Adrenal gland (tissue), 12 donors: ENCODE results near the gene C11orf58. TPM values are rescaled to one million over a fixed set of nuclear protein-coding genes. Genes with fewer than 3 reads are reported as not detected.

Experiments
- DNase-seq, 7 donors: peaks; one replicate each; pipeline ENCODE4 v3.0.0-alpha.2; 2019 to 2020
- H3K27ac ChIP-seq, 5 donors: fragments of 200-600 bp; sonication (generic) in 4 of 5; 1 replicate in 3 of 5; 2 replicates in 2 of 5; pipeline versions ENCODE4 v1.5.1 to v1.8.0; 2016 to 2020; ENCODE audit warnings: mild to moderate bottlenecking in 1 of 5
- H3K27me3 ChIP-seq: fragments of 200-600 bp; 2 replicates; pipeline ENCODE4 v1.8.0; 2021
- H3K36me3 ChIP-seq, 2 donors: fragments of 200-600 bp; replicated peaks in 1 of 2; 1 replicate in 1 of 2; 2 replicates in 1 of 2; pipeline versions ENCODE4 v1.5.1 to v1.8.0; 2018 to 2022
- H3K4me1 ChIP-seq, 2 donors: fragments of 200-600 bp; replicated peaks in 1 of 2; 1 replicate in 1 of 2; 2 replicates in 1 of 2; pipeline versions ENCODE4 v1.5.1 to v1.8.0; 2018 to 2021
- H3K4me3 ChIP-seq, 4 donors: fragments of 200-600 bp; sonication (generic) in 3 of 4; one replicate each; pipeline ENCODE4 v1.5.1; 2016 to 2018
- H3K9me3 ChIP-seq, 3 donors: fragments of 200-600 bp; sonication (generic) in 1 of 3; replicated peaks in 1 of 3; 1 replicate in 2 of 3; 2 replicates in 1 of 3; pipeline versions ENCODE4 v1.5.1 to v1.8.0; 2016 to 2021
- CTCF ChIP-seq, 6 experiments: fragments of 450-650 bp in 4 of 6; fragments of 200-600 bp in 2 of 6; sonication (generic) in 1 of 6; IDR thresholded peaks; 1 replicate in 5 of 6; 2 replicates in 1 of 6; pipeline versions ENCODE4 v1.5.1 to v1.8.0; 2016 to 2021; ENCODE audit warnings: antibody characterized with exemption in 6 of 6, mild to moderate bottlenecking in 2 of 6, moderate library complexity in 1 of 6
- POLR2A ChIP-seq, 2 donors: fragments of 450-650 bp; IDR thresholded peaks; one replicate each; pipeline ENCODE4 v1.6.1; 2017; ENCODE audit warnings: antibody characterized with exemption in 2 of 2, mild to moderate bottlenecking in 2 of 2, moderate library complexity in 1 of 2
- WGBS, 4 donors: extraction: QIAGEN DNeasy Blood & Tissue Kit in 2 of 4; methylation state at CpG; one replicate each; pipeline versions ENCODE4 v1.1.5 to v1.1.7; 2013 to 2017; 5-methylcytosine and 5-hydroxymethylcytosine counted together
- intact Hi-C, 2 donors: fragments of 100-400 bp; cut with DNase I; formaldehyde crosslinking; loops; one replicate each; pipeline versions ENCODE4 v1.14.1 to v1.15.0; 2022 to 2023
- polyA plus RNA-seq, 3 donors: library from polyadenylated mRNA; stranded (reverse); fragments of 200-250 nt in 2 of 3; fragments of 350-450 nt in 1 of 3; fragmentation: Illumina TruSeq in 1 of 3; extraction: RNeasy Lipid Tissue Mini Kit (QIAGEN cat#74804) in 1 of 3; gene quantifications; one replicate each; pipeline ENCODE4 v1.2.3, GENCODE V29; 2013 to 2014
- total RNA-seq, 9 donors: library from RNA; depleted of rRNA in 4 of 9; stranded (reverse); fragments of >200 nt in 4 of 9; fragments of 120-200 nt in 1 of 9; fragmentation: NEBNext Ultra II Directional in 1 of 9; extraction: Animal tissue kit (Norgen Biotek cat#: 25700) in 1 of 9; gene quantifications; one replicate each; pipeline versions ENCODE4 v1.1.0 to v1.2.4, GENCODE V29; 2013 to 2023
- donor health status: healthy with polysubstance abuse.
- donor health status: Bipolar disorder and iron deficiency.
- donor health status: DM: yes; HTN: yes; CAD: no.
- donor health status: DM: no; HTN: no; CAD: no.
- donor health status: DM: no; HTN: no; CAD: no.
- donor health status: DM: yes; HTN: yes; CAD: no.

The C11orf58 gene
- total and polyA plus RNA-seq, 12 donors: 63.7 to 297 (median 125) TPM

- H3K27me3 ChIP-seq: no peaks in the 10 kb centered on the region
- H3K36me3 ChIP-seq: no peaks in the 10 kb centered on the region
- no peak for DNase-seq
- intact Hi-C loops: no loop called here
- no peak overlapping the region for H3K27ac ChIP-seq
- H3K4me1 ChIP-seq: peaks cover 4 to 10% of the 10 kb centered on the region in 2 donors
- TF ChIP-seq POLR2A (IDR thresholded peaks at IDR 0.05) (no peak), CTCF (IDR thresholded peaks at IDR 0.05) (no peak)
- 88 to 96% (median 91%) methylated on average over 3 of the region's 3 CpGs for WGBS, 4 donors
- H3K4me3 ChIP-seq: no peak overlapping the region
- no peaks in the 10 kb centered on the region for H3K9me3 ChIP-seq
These were observed 55.1 kb downstream of the C11orf58 start for GRCh38 chr11:16793511-16793910.

- Histone ChIP-seq H3K36me3 (no peaks in the 10 kb centered on the region), H3K4me1 (peaks cover 4 to 9% of the 10 kb centered on the region in 2 donors), H3K27me3 (no peaks in the 10 kb centered on the region), H3K9me3 (no peaks in the 10 kb centered on the region), H3K27ac (peak overlapping the region in 1 of 5 donors; percentile 46), H3K4me3 (no peak overlapping the region)
- 89 to 93% (median 91%) methylated on average over 17 of the region's 17 CpGs for WGBS, 4 donors
- DNase-seq: no peak
- TF ChIP-seq CTCF (IDR thresholded peaks at IDR 0.05) (no peak), POLR2A (IDR thresholded peaks at IDR 0.05) (no peak)
- intact Hi-C loops: no loop called here
These were observed 55.8 kb downstream of the C11orf58 start for GRCh38 chr11:16794047-16794818.

GRCh38 chr11:16795146-16795545 lies 56.7 kb downstream of the C11orf58 start:
- DNase-seq: peak in 2 of 7 donors; percentile 37 to 39

GRCh38 chr11:16796311-16796710 lies 57.9 kb downstream of the C11orf58 start:
- no peaks in the 10 kb centered on the region for H3K36me3 ChIP-seq
- H3K4me3 ChIP-seq: no peak overlapping the region
- DNase-seq: no peak
- no peak for TF ChIP-seq CTCF (IDR thresholded peaks at IDR 0.05)
- no peak for TF ChIP-seq POLR2A (IDR thresholded peaks at IDR 0.05)
- 84 to 91% (median 87%) methylated on average over 4 of the region's 4 CpGs for WGBS, 4 donors
- intact Hi-C loops: no loop called here
- H3K27me3 ChIP-seq: no peaks in the 10 kb centered on the region
- peaks cover 2 to 6% of the 10 kb centered on the region in 2 donors for H3K4me1 ChIP-seq
- H3K27ac ChIP-seq: no peak overlapping the region
- H3K9me3 ChIP-seq: no peaks in the 10 kb centered on the region

More at GRCh38 chr11:16795146-16795545, 56.7 kb downstream of the C11orf58 start:
- 79 to 88% (median 84%) methylated on average over 8 of the region's 8 CpGs for WGBS, 4 donors
- H3K27me3 ChIP-seq: no peaks in the 10 kb centered on the region
- H3K9me3 ChIP-seq: no peaks in the 10 kb centered on the region
- peak overlapping the region in 2 of 5 donors; percentile 46 to 52 for H3K27ac ChIP-seq
- no peak overlapping the region for H3K4me3 ChIP-seq
- no peak for TF ChIP-seq POLR2A (IDR thresholded peaks at IDR 0.05)
- no peak for TF ChIP-seq CTCF (IDR thresholded peaks at IDR 0.05)
- H3K4me1 ChIP-seq: peaks cover 4 to 9% of the 10 kb centered on the region in 2 donors
- H3K36me3 ChIP-seq: no peaks in the 10 kb centered on the region
- intact Hi-C loops: no loop called here
